ENCODE data around the gene FAM124B.

DNA sequence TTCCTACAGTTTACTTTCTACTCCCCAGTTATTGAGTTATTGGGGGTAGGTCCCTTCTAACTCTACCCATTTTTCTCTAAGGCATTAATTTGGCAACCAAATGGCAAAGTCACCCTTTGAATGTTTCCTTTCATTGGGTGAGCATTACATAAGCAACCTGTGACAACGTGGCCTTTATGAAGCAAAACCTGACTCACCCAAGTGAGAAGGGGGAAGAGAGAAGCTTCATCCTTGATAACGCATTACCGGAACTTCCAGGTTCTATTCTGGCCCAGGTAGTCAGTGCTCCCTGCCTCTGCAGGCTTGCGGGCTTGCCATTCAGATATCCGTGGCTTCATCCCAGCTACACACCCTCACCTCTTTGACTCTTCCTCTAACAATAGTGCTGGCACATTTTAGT is 39.1 kb upstream of the FAM124B start:
- TF ChIP-seq, protein P1, sequence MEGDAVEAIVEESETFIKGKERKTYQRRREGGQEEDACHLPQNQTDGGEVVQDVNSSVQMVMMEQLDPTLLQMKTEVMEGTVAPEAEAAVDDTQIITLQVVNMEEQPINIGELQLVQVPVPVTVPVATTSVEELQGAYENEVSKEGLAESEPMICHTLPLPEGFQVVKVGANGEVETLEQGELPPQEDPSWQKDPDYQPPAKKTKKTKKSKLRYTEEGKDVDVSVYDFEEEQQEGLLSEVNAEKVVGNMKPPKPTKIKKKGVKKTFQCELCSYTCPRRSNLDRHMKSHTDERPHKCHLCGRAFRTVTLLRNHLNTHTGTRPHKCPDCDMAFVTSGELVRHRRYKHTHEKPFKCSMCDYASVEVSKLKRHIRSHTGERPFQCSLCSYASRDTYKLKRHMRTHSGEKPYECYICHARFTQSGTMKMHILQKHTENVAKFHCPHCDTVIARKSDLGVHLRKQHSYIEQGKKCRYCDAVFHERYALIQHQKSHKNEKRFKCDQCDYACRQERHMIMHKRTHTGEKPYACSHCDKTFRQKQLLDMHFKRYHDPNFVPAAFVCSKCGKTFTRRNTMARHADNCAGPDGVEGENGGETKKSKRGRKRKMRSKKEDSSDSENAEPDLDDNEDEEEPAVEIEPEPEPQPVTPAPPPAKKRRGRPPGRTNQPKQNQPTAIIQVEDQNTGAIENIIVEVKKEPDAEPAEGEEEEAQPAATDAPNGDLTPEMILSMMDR (IDR thresholded peaks at IDR 0.05): no peak
- TF ChIP-seq POLR2A (IDR thresholded peaks at IDR 0.05): no peak

All from Peyer's patch (tissue), 4 donors.